ENCODE results near the gene PIAS1.

Gene PIAS1

DNA sequence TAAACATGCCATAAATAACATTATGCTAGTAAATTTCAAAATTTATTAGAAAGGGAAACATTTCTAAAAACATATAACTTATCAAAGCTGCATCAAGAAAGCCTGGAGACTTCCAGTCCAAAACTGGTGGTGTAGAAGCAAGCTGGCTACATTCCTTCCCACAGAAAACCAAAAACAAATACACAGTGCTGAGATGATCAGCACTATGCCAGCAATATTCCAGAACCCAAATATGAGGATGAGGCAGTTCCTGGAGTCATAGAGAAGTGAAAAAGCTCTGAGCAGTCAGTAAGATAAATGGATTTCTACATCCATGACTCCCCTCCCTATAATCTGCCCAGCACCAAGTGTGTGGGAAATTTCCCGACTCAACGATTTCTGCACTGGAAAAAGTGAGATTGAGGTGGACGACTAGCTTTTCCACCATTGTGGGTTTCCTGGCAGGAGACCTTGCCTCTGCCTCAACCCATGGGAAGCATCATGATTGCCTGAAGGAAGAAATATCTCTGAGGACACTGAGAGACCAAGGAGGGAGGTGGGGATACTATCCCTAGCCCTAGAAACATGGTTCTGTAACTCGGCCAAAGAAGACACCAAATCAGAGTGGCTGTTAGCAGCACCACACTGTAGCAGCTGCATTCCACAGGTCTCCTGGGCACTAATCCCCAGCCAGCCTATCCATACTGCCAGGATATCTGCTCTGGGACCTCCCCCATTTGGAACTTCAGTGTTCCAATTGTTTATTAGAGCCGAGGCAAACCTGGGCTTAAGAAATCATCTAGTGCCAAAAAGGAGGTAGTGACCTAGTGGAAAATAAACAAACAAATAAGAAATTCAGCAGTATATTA lies 187.2 kb downstream of the PIAS1 start:
- DNase-seq: peak; percentile 11

Measured in fibroblast of skin of back (primary cell).